ENCODE data around the gene KCNK3.

KCNK3 gene

GRCh38 chr2:26710743-26711456 is 18.4 kb downstream of the KCNK3 start:
- H3K4me3 ChIP-seq (ENCODE audit: low read depth, low read length), result no peak overlapping the region
- TF ChIP-seq CTCF (IDR thresholded peaks at IDR 0.05; ENCODE audit: insufficient read depth, low read depth, low read length, missing control alignments), result no peak
- DNase-seq (ENCODE audit: low read depth), result no peak

- no peak overlapping the region for H3K4me3 ChIP-seq (ENCODE audit: low read depth, low read length)
- no peak for TF ChIP-seq CTCF (IDR thresholded peaks at IDR 0.05; ENCODE audit: insufficient read depth, low read depth, low read length, missing control alignments)
- DNase-seq (ENCODE audit: low read depth), result no peak
Measured at GRCh38 chr2:26711457-26712161, 19.1 kb downstream of the KCNK3 start.

- H3K4me3 ChIP-seq (ENCODE audit: low read depth, low read length), result no peak overlapping the region
- DNase-seq (ENCODE audit: low read depth), result no peak
- no peak for TF ChIP-seq CTCF (IDR thresholded peaks at IDR 0.05; ENCODE audit: insufficient read depth, low read depth, low read length, missing control alignments)
Measured at GRCh38 chr2:26712486-26713465, 20.3 kb downstream of the KCNK3 start.

DNA sequence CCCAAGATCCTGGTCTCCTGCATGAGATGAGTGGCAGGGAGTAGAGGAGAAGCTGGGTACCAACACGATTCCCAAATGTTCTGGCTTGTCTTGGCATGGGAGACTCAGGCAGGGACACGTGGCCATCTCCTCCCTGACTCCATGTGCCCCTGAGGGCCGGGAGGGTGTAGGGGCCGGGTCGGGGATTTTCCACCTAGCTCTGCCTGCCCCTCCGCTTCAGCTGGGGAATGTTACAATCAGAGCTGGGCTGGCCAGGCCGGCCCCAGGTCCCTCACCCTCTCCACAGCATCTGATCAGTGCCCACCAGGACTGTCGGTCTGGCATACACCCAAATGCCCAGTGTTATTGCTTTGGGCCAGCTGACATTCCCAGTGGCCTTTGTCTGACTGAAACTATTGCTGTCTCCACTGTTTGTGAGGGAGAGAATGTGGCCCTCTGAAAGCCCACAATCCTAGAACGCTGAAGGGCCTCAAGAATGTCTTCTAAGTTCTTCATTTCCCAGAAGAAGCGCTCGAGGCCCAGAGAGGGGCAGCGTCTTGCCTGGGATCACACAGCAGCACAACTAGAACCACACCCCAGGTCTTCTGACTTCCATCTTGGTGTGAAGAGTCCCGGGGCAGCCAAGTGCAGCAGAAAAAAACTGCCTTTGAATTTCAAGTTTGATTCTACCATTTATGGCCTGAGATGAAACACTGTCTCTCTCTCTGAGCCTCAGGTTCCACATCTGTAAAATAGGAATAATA is 23.2 kb downstream of the KCNK3 start:
- TF ChIP-seq CTCF (IDR thresholded peaks at IDR 0.05; ENCODE audit: insufficient read depth, low read depth, low read length, missing control alignments), result no peak
- no peak for DNase-seq (ENCODE audit: low read depth)

GRCh38 chr2:26716340-26716739 is 23.8 kb downstream of the KCNK3 start:
- no peak overlapping the region for H3K4me3 ChIP-seq (ENCODE audit: low read depth, low read length)
- no peak for TF ChIP-seq CTCF (IDR thresholded peaks at IDR 0.05; ENCODE audit: insufficient read depth, low read depth, low read length, missing control alignments)
- no peak for DNase-seq (ENCODE audit: low read depth)

More for the DNA sequence above, 23.2 kb downstream of the KCNK3 start:
- H3K4me3 ChIP-seq (ENCODE audit: low read depth, low read length), result no peak overlapping the region

DNA sequence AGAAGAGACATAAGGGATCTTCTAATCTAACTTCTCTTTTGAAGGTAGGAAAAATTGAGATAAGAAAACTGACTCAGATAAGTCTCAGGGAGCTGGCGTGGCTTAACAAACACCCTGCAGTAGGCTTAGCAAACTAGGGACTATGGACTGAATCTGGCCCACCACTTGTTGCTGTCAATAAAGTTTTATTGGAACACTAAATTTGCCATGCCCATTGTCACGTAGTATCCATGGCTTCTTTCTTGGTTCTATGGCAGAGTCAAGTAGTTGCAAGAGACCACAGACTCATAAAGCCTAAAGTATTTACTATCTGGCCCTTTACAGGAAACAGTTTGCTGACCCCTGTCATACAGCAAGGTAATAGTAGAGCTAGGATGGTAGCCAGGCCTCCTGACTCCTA is 24.2 kb downstream of the KCNK3 start:
- H3K4me3 ChIP-seq (ENCODE audit: low read depth, low read length), result no peak overlapping the region
- no peak for DNase-seq (ENCODE audit: low read depth)
- TF ChIP-seq CTCF (IDR thresholded peaks at IDR 0.05; ENCODE audit: insufficient read depth, low read depth, low read length, missing control alignments), result no peak

Data from GM12865 (cell line).